HepG2 (cell line): ENCODE measurements around the gene ZFPM1. TPM values are rescaled to one million over a fixed set of nuclear protein-coding genes. Genes with fewer than 3 reads are reported as not detected.

Source experiments
- ATAC-seq: fragments of 200-7000 bp; cut with Tn5 transposase; 3 replicates; pipeline ENCODE4 v1.9.1; 2020; ENCODE audit warnings: mild to moderate bottlenecking, moderate library complexity
- BruUV-seq: library from RNA; stranded (reverse); fragments of 400-500 nt; replicated peaks from 2 replicates; lab custom pipeline; 2021; lab: Mats Ljungman, UMichigan
- CTCF ChIA-PET: fragments of 300-600 bp; formaldehyde crosslinking; extraction: SDS; loops from one replicate; lab custom pipeline; 2021; ENCODE audit warnings: low total read pairs, inconsistent platforms, low intra/inter-chr PET ratio; lab: Yijun Ruan, JAX
- POLR2A ChIA-PET: fragments of 350-600 bp; sonication (Branson Sonifier 250); formaldehyde crosslinking; loops from one replicate; lab custom pipeline; 2020; ENCODE audit warnings: antibody characterized with exemption, inconsistent platforms; lab: Yijun Ruan, JAX
- DNase-seq: peaks from one replicate; pipeline ENCODE4 v3.0.0-alpha.2; 2015; ENCODE audit warnings: low spot score
- FAIRE-seq: peaks from 3 replicates; lab custom pipeline; 2011; peaks lifted over from hg19 to GRCh38; lab: Jason Lieb, UNC
- H2AFZ ChIP-seq: one replicate; pipeline ENCODE4 v1.6.1; 2011; ENCODE audit warnings: low read length, inconsistent platforms
- H3K27ac ChIP-seq: fragments of 300-600 bp; 3 replicates; pipeline ENCODE4 v1.8.0; 2011; ENCODE audit warnings: mixed run types, mild to moderate bottlenecking, mixed read lengths, low read length, inconsistent platforms; ENCODE audit not compliant: insufficient read depth; ENCODE audit errors: extremely low read length
- H3K27me3 ChIP-seq, 2 experiments: fragments of 200-600 bp in 1 of 2; 2 replicates in 1 of 2; 3 replicates in 1 of 2; pipeline versions ENCODE4 v1.6.0 to v1.8.0; 2011; ENCODE audit warnings: low read length in 2 of 2, mild to moderate bottlenecking in 2 of 2, moderate library complexity in 2 of 2, inconsistent platforms in 1 of 2; ENCODE audit not compliant: insufficient read depth in 2 of 2, control insufficient read depth in 1 of 2
- H3K36me3 ChIP-seq, 2 experiments: fragments of 200-600 bp in 1 of 2; replicated peaks in 1 of 2; 2 replicates in 1 of 2; 3 replicates in 1 of 2; pipeline versions ENCODE4 v1.5.1 to v1.8.0; 2011; ENCODE audit warnings: low read length in 2 of 2, inconsistent platforms in 1 of 2; ENCODE audit not compliant: insufficient read depth in 2 of 2, control insufficient read depth in 1 of 2
- H3K4me1 ChIP-seq: 2 replicates; pipeline ENCODE4 v1.5.1; 2012; ENCODE audit warnings: low read length, inconsistent platforms; ENCODE audit not compliant: insufficient read depth
- H3K4me2 ChIP-seq: 2 replicates; pipeline ENCODE4 v1.6.0; 2011; ENCODE audit warnings: low read depth, low read length, inconsistent platforms
- H3K4me3 ChIP-seq, 3 experiments: fragments of 200-600 bp in 1 of 3; sonication (generic), shearing (Covaris generic) in 1 of 3; replicated peaks in 1 of 3; 2 replicates each; pipeline ENCODE4 v1.5.1; 2011 to 2016; ENCODE audit warnings: low read length in 3 of 3, inconsistent platforms in 2 of 3, low read depth in 2 of 3, mild to moderate bottlenecking in 2 of 3, control low read depth in 1 of 3, mixed read lengths in 1 of 3; ENCODE audit not compliant: insufficient read depth in 1 of 3
- H3K79me2 ChIP-seq: one replicate; pipeline ENCODE4 v1.6.1; 2011; ENCODE audit warnings: low read length, inconsistent platforms; ENCODE audit not compliant: insufficient read depth
- H3K9ac ChIP-seq: 2 replicates; pipeline ENCODE4 v1.6.0; 2011; ENCODE audit warnings: mild to moderate bottlenecking, low read depth, low read length, inconsistent platforms; ENCODE audit not compliant: insufficient read depth
- H3K9me3 ChIP-seq: 2 replicates; pipeline ENCODE4 v1.5.1; 2012; ENCODE audit warnings: mild to moderate bottlenecking, low read length
- H4K20me1 ChIP-seq: 2 replicates; pipeline ENCODE4 v1.6.0; 2011; ENCODE audit warnings: inconsistent platforms, mild to moderate bottlenecking, low read length, moderate library complexity; ENCODE audit not compliant: insufficient read depth
- CEBPB ChIP-seq: IDR thresholded peaks from 2 replicates; pipeline ENCODE4 v1.6.1; 2011; ENCODE audit warnings: low read depth, low read length, improper control_type of control experiment, borderline replicate concordance
- EEA1 ChIP-seq: sonication (generic); formaldehyde crosslinking; IDR thresholded peaks from 2 replicates; pipeline ENCODE4 v1.5.1; 2020; ENCODE audit warnings: mild to moderate bottlenecking, missing genetic modification reagents, borderline replicate concordance
- HNRNPLL ChIP-seq: fragments of 200-400 bp; formaldehyde crosslinking; IDR thresholded peaks from 2 replicates; pipeline ENCODE4 v1.6.1; 2017; ENCODE audit warnings: mild to moderate bottlenecking, low read depth, low read length; ENCODE audit not compliant: poor library complexity, severe bottlenecking
- RFX1 ChIP-seq: fragments of 450-650 bp; IDR thresholded peaks from 2 replicates; pipeline ENCODE4 v1.6.1; 2017
- SETDB1 ChIP-seq: sonication (generic); formaldehyde crosslinking; IDR thresholded peaks from 2 replicates; pipeline ENCODE4 v1.5.1; 2020; ENCODE audit warnings: missing genetic modification reagents, mild to moderate bottlenecking, borderline replicate concordance
- ZKSCAN8 ChIP-seq: IDR thresholded peaks from 2 replicates; pipeline ENCODE4 v1.6.1; 2016; ENCODE audit warnings: borderline replicate concordance, missing genetic modification reagents, missing compliant biosample characterization
- ZNF160 ChIP-seq: sonication (generic); formaldehyde crosslinking; IDR thresholded peaks from 2 replicates; pipeline ENCODE4 v1.8.0; 2022; ENCODE audit warnings: mild to moderate bottlenecking, inconsistent platforms, missing genetic modification reagents
- ZNF274 ChIP-seq: sonication (generic); formaldehyde crosslinking; IDR thresholded peaks from 2 replicates; pipeline ENCODE4 v1.5.1; 2020; ENCODE audit warnings: mild to moderate bottlenecking, missing genetic modification reagents
- ZNF484 ChIP-seq: sonication (generic); formaldehyde crosslinking; IDR thresholded peaks from 2 replicates; pipeline ENCODE4 v1.5.1; 2020; ENCODE audit warnings: mild to moderate bottlenecking, low read depth, missing genetic modification reagents, borderline replicate concordance
- ZXDC ChIP-seq: sonication (generic); formaldehyde crosslinking; IDR thresholded peaks from 2 replicates; pipeline ENCODE4 v1.5.0; 2020; ENCODE audit warnings: mild to moderate bottlenecking, missing genetic modification reagents
- WGBS: methylation state at CpG from one replicate; pipeline ENCODE4 v1.1.6; 2017; ENCODE audit warnings: low lambda C conversion rate; 5-methylcytosine and 5-hydroxymethylcytosine counted together
- in situ Hi-C: cut with HindIII; loops from 2 replicates; pipeline ENCODE4 v1.10.0; 2017; ENCODE audit warnings: low pct_unique_long_range_greater_than_20kb; ENCODE audit not compliant: extremely low pct_ligation_motif_present
- intact Hi-C: fragments of 100-400 bp; cut with micrococcal nuclease; formaldehyde crosslinking; loops from one replicate; pipeline ENCODE4 v1.10.0; 2022; ENCODE audit not compliant: unreplicated experiment
- polyA plus RNA-seq, 8 experiments: library from polyadenylated mRNA; depleted of rRNA in 3 of 8; stranded (reverse) in 7 of 8; unstranded in 1 of 8; fragments of >200 nt; fragmentation: Illumina TruSeq in 4 of 8; extraction: Trizol in 4 of 8; gene quantifications; 2 replicates each; pipeline versions ENCODE4 v1.2.1 to v1.2.3, GENCODE V29; 2011 to 2016; ENCODE audit warnings: low read depth in 4 of 8, missing spikeins in 1 of 8, mixed read lengths in 1 of 8; ENCODE audit not compliant: insufficient read depth in 1 of 8
- total RNA-seq, 5 experiments: library from RNA; depleted of rRNA; stranded (reverse); fragments of >200 nt; fragmentation: Illumina TruSeq; extraction: Trizol; gene quantifications; 2 replicates each; pipeline ENCODE4 v1.2.3, GENCODE V29; 2016; ENCODE audit warnings: low read depth in 1 of 5

Gene ZFPM1
- total and polyA plus RNA-seq, 2 of the 13 experiments (the other 11 are each of a cell fraction or from before 2014, with no cell fraction given), result 1.3 to 3.8 TPM

DNA sequence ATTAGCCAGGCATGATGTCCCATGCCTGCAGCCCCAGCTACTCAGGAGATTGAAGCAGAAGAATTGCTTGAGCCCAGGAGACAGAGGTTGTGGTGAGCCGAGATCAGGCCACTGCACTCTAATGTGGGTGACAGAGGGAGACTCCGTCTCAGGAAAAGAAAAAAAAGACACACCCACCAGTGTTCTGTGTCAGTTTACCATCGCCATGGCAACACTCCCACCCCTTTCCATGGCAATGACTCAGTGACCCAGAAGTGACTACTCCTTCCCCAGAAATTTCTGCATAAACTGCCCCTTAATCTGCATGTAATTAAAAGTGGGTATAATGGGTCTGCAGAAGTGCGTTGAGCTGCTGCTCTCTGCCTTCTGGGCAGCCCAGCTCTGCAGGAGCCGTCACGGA lies 113.1 kb downstream of the ZFPM1 start:
- ATAC-seq, result no peak
- H3K4me3 ChIP-seq, result no peak overlapping the region
- no peak overlapping the region for H2AFZ ChIP-seq
- no peak for TF ChIP-seq ZNF274 (CRISPR knock-in tag)
- TF ChIP-seq RFX1, result peak; percentile 17; the same call in 1 of the 2 replicates
- DNase-seq, result no peak
- H3K27ac ChIP-seq, result no peak overlapping the region
- H3K27me3 ChIP-seq, result peaks cover 0 to 7% of the 10 kb centered on the region in 2 experiments; a peak in 2 of 5 replicates
- H3K9me3 ChIP-seq, result no peaks in the 10 kb centered on the region
- ChIA-PET POLR2A (no interaction called here), CTCF (no interaction called here)
- H3K79me2 ChIP-seq, result peaks cover 11% of the 10 kb centered on the region
- peaks cover 18% of the 10 kb centered on the region for H3K4me1 ChIP-seq
- intact Hi-C loops (no loop called here), in situ Hi-C loops (no loop called here)
- peaks cover 6% of the 10 kb centered on the region for H4K20me1 ChIP-seq
- 51% methylated on average over 6 of the region's 6 CpGs for WGBS
- H3K36me3 ChIP-seq, result no peaks in the 10 kb centered on the region
- no peak overlapping the region for H3K4me2 ChIP-seq
- FAIRE-seq, result no peak
- BruUV-seq, result no TSS peak
- H3K9ac ChIP-seq, result no peak overlapping the region

DNA sequence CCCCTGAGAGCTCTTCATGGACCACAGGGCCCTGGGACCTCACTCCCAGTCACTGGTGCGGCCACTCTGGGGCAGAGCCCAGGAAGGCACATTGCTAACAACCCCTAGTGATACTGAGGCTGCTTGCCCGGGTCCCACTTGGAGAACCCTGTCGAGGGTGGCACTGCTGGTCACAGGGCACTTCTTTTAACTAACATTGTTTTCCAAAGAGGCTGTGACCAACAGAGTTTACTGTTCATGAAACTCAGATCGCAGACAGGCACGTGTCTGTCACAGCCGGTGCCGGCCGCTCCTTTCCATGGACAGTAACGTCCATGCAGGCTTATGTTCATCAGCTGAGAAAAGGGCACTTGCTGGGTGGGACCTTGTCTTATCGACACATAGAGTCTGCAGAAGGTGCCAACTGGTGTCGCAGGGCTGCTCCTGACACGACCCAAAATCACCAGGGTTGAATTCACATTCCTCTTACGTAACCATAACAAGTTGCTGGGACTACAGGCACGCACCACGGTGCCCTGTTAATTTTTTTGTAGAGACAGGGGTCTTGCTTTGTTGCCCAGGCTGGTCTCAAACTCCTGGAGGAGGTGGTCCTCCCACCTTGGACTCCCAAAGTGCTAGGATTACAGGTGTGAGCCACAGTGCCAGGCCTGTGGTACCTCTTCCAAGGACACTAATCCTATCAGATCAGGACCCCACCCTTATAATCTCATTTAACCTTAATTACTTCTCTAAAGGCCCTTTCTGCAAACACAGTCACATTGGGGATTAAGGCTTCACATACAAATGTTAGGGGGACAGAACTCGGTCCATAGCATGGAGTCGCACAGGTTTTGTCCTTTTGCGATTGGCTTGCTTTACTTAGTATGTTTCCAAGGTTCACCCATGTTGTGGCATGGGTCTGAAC lies 115.9 kb downstream of the ZFPM1 start:
- ChIA-PET POLR2A (interaction anchor here (1.4 kb wide), 1 partner anchor 60 kb away, joined by 7 read pairs; no protein-coding TSS in a partner anchor), CTCF (no interaction called here)
- Histone ChIP-seq H3K9ac (peak overlapping the region; percentile 89), H3K27ac (peak overlapping the region; percentile 53), H3K4me3 (peak overlapping the region; percentile 89 to 100 (median 92)), H2AFZ (no peak overlapping the region), H3K79me2 (peaks cover 39% of the 10 kb centered on the region), H3K36me3 (peaks cover 2 to 25% of the 10 kb centered on the region in 2 experiments), H3K9me3 (no peaks in the 10 kb centered on the region), H3K4me2 (peak overlapping the region; percentile 98), H4K20me1 (peaks cover 16% of the 10 kb centered on the region), H3K4me1 (peaks cover 28% of the 10 kb centered on the region), H3K27me3 (no peaks in the 10 kb centered on the region; a peak in 2 of 5 replicates)
- peak; percentile 57 for FAIRE-seq
- peak; percentile 45 for ATAC-seq
- no TSS peak for BruUV-seq
- DNase-seq, result no peak
- intact Hi-C loops, result no loop called here
- in situ Hi-C loops, result no loop called here
- 81% methylated on average over 17 of the region's 18 CpGs for WGBS
- TF ChIP-seq EEA1 (CRISPR knock-in tag) (no peak), ZKSCAN8 (CRISPR knock-in tag) (0 out of 2 replicates have a peak, but pooled peaks have one; percentile 2), ZNF160 (CRISPR knock-in tag) (no peak), CEBPB (0 out of 2 replicates have a peak, but pooled peaks have one; percentile 2), ZXDC (0 out of 2 replicates have a peak, but pooled peaks have one; percentile 14), ZNF484 (CRISPR knock-in tag) (no peak), HNRNPLL (no peak), SETDB1 (CRISPR knock-in tag) (no peak)
